IMR-90 (cell line): ENCODE results near the gene CERKL. TPM values are rescaled to one million over a fixed set of nuclear protein-coding genes. Genes with fewer than 3 reads are reported as not detected.

Source experiments
- ATAC-seq: fragments of 200-7000 bp; cut with Tn5 transposase; 2 replicates; pipeline ENCODE4 v1.9.1; 2020; ENCODE audit warnings: low read depth, mild to moderate bottlenecking, moderate library complexity
- BruUV-seq: library from RNA; stranded (reverse); fragments of 400-500 nt; replicated peaks from 2 replicates; lab custom pipeline; 2021; lab: Mats Ljungman, UMichigan
- CTCF ChIA-PET: fragments of 300-600 bp; formaldehyde crosslinking; extraction: SDS; loops from one replicate; lab custom pipeline; 2021; ENCODE audit warnings: antibody characterized with exemption; lab: Yijun Ruan, JAX
- POLR2A ChIA-PET: fragments of 300-600 bp; sonication (Branson Sonifier 250); formaldehyde crosslinking; loops from one replicate; lab custom pipeline; 2022; ENCODE audit warnings: antibody characterized with exemption; ENCODE audit not compliant: unreplicated experiment; lab: Charles Lee
- DNase-seq: peaks from one replicate; pipeline ENCODE4 v3.0.0; 2013
- H2AFZ ChIP-seq: replicated peaks from 2 replicates; pipeline ENCODE3; 2013; ENCODE audit warnings: low read length, mild to moderate bottlenecking; ENCODE audit not compliant: poor library complexity
- H2AK5ac ChIP-seq: 2 replicates; pipeline ENCODE4 v1.6.1; 2013; ENCODE audit warnings: low read depth, low read length, inconsistent platforms
- H2AK9ac ChIP-seq: replicated peaks from 2 replicates; pipeline ENCODE3; 2013; ENCODE audit warnings: mild to moderate bottlenecking, low read depth, low read length, moderate library complexity; ENCODE audit not compliant: poor library complexity
- H2BK120ac ChIP-seq: 2 replicates; pipeline ENCODE4 v1.6.1; 2013; ENCODE audit warnings: low read depth, low read length, inconsistent platforms
- H2BK15ac ChIP-seq: 3 replicates; pipeline ENCODE4 v1.6.1; 2013; ENCODE audit warnings: low read depth, low read length, inconsistent platforms
- H2BK20ac ChIP-seq: 2 replicates; pipeline ENCODE4 v1.6.1; 2013; ENCODE audit warnings: low read depth, mild to moderate bottlenecking, inconsistent platforms, low read length, moderate library complexity
- H2BK5ac ChIP-seq: 2 replicates; pipeline ENCODE4 v1.6.1; 2013; ENCODE audit warnings: mild to moderate bottlenecking, low read depth, low read length, inconsistent platforms; ENCODE audit not compliant: poor library complexity, severe bottlenecking
- H3K14ac ChIP-seq: replicated peaks from 2 replicates; pipeline ENCODE4 v1.6.1; 2013; ENCODE audit warnings: low read depth, low read length, inconsistent platforms
- H3K18ac ChIP-seq: 2 replicates; pipeline ENCODE4 v1.6.1; 2013; ENCODE audit warnings: low read depth, low read length, control low read depth
- H3K23ac ChIP-seq: 2 replicates; pipeline ENCODE4 v1.6.1; 2013; ENCODE audit warnings: low read depth, low read length, inconsistent platforms
- H3K27ac ChIP-seq: 2 replicates; pipeline ENCODE4 v1.5.1; 2013; ENCODE audit warnings: mild to moderate bottlenecking, control low read depth, low read length; ENCODE audit not compliant: insufficient read depth
- H3K27me3 ChIP-seq: 2 replicates; pipeline ENCODE4 v1.6.1; 2013; ENCODE audit warnings: low read length; ENCODE audit not compliant: control insufficient read depth, insufficient read depth
- H3K36me3 ChIP-seq: 2 replicates; pipeline ENCODE4 v1.6.1; 2013; ENCODE audit warnings: low read length, mixed read lengths; ENCODE audit not compliant: control insufficient read depth, insufficient read depth
- H3K4ac ChIP-seq: 2 replicates; pipeline ENCODE4 v1.6.1; 2013; ENCODE audit warnings: low read depth, low read length, inconsistent platforms
- H3K4me1 ChIP-seq: 2 replicates; pipeline ENCODE4 v1.6.1; 2013; ENCODE audit warnings: low read length, mixed read lengths; ENCODE audit not compliant: control insufficient read depth, insufficient read depth
- H3K4me2 ChIP-seq: 2 replicates; pipeline ENCODE4 v1.6.1; 2013; ENCODE audit warnings: low read depth, mild to moderate bottlenecking, control low read depth, low read length, moderate library complexity
- H3K4me3 ChIP-seq: 2 replicates; pipeline ENCODE4 v1.5.1; 2013; ENCODE audit warnings: low read depth, mild to moderate bottlenecking, control low read depth, low read length, moderate library complexity; ENCODE audit not compliant: insufficient read depth
- H3K56ac ChIP-seq: 2 replicates; pipeline ENCODE4 v1.6.1; 2013; ENCODE audit warnings: low read length, inconsistent platforms; ENCODE audit not compliant: insufficient read depth; ENCODE audit errors: extremely low read depth
- H3K79me1 ChIP-seq, 2 experiments: 2 replicates each; pipeline ENCODE4 v1.6.1; 2013; ENCODE audit warnings: low read length in 2 of 2, inconsistent platforms in 1 of 2, low read depth in 1 of 2
- H3K9ac ChIP-seq: 2 replicates; pipeline ENCODE4 v1.6.1; 2013; ENCODE audit warnings: low read depth, low read length, control low read depth
- H3K9me1 ChIP-seq: 2 replicates; pipeline ENCODE4 v1.6.1; 2013; ENCODE audit warnings: low read length, inconsistent platforms; ENCODE audit not compliant: insufficient read depth
- H3K9me3 ChIP-seq: 2 replicates; pipeline ENCODE4 v1.6.1; 2013; ENCODE audit warnings: low read length; ENCODE audit not compliant: control insufficient read depth, insufficient read depth
- H4K20me1 ChIP-seq: 2 replicates; pipeline ENCODE4 v1.6.1; 2013; ENCODE audit warnings: low read length, inconsistent platforms; ENCODE audit not compliant: insufficient read depth
- H4K5ac ChIP-seq: 2 replicates; pipeline ENCODE4 v1.6.1; 2013; ENCODE audit warnings: mild to moderate bottlenecking, low read depth, low read length, control low read depth
- H4K8ac ChIP-seq, 2 experiments: 2 replicates each; pipeline ENCODE4 v1.6.1; 2013; ENCODE audit warnings: low read depth in 2 of 2, low read length in 2 of 2, control low read depth in 1 of 2, inconsistent platforms in 1 of 2
- H4K91ac ChIP-seq: 2 replicates; pipeline ENCODE4 v1.6.1; 2013; ENCODE audit warnings: low read depth, low read length, inconsistent platforms; ENCODE audit not compliant: insufficient read depth
- MAFK ChIP-seq: IDR thresholded peaks from 2 replicates; pipeline ENCODE4 v1.6.1; 2012; ENCODE audit warnings: low read depth, low read length, improper control_type of control experiment
- MAZ ChIP-seq: IDR thresholded peaks from 2 replicates; pipeline ENCODE4 v1.6.1; 2012; ENCODE audit warnings: low read depth, mild to moderate bottlenecking, low read length, improper control_type of control experiment, moderate library complexity, borderline replicate concordance
- MXI1 ChIP-seq: IDR thresholded peaks from 2 replicates; pipeline ENCODE4 v1.6.1; 2012; ENCODE audit warnings: low read depth, mild to moderate bottlenecking, low read length, moderate library complexity, borderline replicate concordance
- WGBS, 2 experiments: methylation state at CpG; one replicate each; pipeline versions ENCODE4 v1.1.5 to v1.1.7; 2013; ENCODE audit warnings: missing lambda C conversion rate in 2 of 2; ENCODE audit not compliant: insufficient read length in 1 of 2; ENCODE audit errors: extremely low coverage in 2 of 2; 5-methylcytosine and 5-hydroxymethylcytosine counted together
- dilution Hi-C: fragments of 300-500 bp; cut with HindIII; formaldehyde crosslinking; loops from one replicate; pipeline ENCODE4 v1.14.3; 2018; ENCODE audit warnings: low sequenced_read_pairs; ENCODE audit not compliant: unreplicated experiment
- in situ Hi-C: fragments of 300-500 bp; cut with MboI; formaldehyde crosslinking; loops from 3 replicates; pipeline ENCODE4 v1.14.3; 2019; ENCODE audit warnings: low sequenced_read_pairs, inconsistent platforms, mixed read lengths
- intact Hi-C: fragments of 100-400 bp; cut with micrococcal nuclease; formaldehyde crosslinking; loops from 2 replicates; pipeline ENCODE4 v1.10.0; 2022
- polyA plus RNA-seq, 3 experiments: library from polyadenylated mRNA; depleted of rRNA; stranded (reverse); fragments of >200 nt; gene quantifications; 2 replicates each; pipeline ENCODE4 v1.2.3, GENCODE V29; 2012; ENCODE audit warnings: low replicate concordance in 1 of 3
- total RNA-seq: library from RNA; depleted of rRNA; stranded (reverse); fragments of >200 nt; gene quantifications from 2 replicates; pipeline ENCODE4 v1.2.3, GENCODE V29; 2012

Gene CERKL
- total and polyA plus RNA-seq, 2 of the 4 experiments (the other 2 are of a cell fraction), result under 0.01 TPM; not detected in 1

DNA sequence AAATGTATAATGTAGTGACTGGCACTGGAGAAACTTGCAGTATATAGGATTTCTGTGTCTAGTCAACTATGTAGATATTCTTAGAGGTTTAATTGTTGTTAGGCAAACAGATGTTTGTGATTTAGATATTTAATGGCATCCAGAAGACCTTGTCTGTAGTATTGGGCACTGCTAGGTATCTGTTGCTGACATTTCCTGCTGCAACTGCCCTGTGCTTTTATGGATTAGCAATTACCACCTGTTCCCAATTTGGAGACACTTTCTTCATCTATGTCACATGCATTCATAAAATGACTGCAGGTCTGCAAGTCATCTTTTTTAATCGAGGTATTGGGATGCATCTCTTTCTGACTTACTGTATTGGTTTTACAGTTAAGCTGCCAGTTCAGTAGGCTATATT lies 128.5 kb downstream of the CERKL start:
- Histone ChIP-seq H4K8ac (no peak overlapping the region), H3K36me3 (0 out of 2 replicates have a peak, but pooled peaks cover 1% of the 10 kb centered on the region), H3K14ac (no peak overlapping the region), H3K4me1 (no peaks in the 10 kb centered on the region), H3K27ac (no peak overlapping the region), H4K5ac (no peak overlapping the region), H3K18ac (no peak overlapping the region), H4K20me1 (no peaks in the 10 kb centered on the region), H3K79me1 (no peaks in the 10 kb centered on the region), H3K9me3 (no peaks in the 10 kb centered on the region), H4K91ac (no peak overlapping the region), H3K27me3 (no peaks in the 10 kb centered on the region), H2BK120ac (no peak overlapping the region), H3K4ac (no peak overlapping the region), H3K9ac (no peak overlapping the region), H3K9me1 (no peaks in the 10 kb centered on the region; the same call in 1 of the 2 replicates), H3K4me2 (no peak overlapping the region), H2BK15ac (no peak overlapping the region), H2BK5ac (no peak overlapping the region), H2AFZ (no peak overlapping the region), H2AK5ac (no peak overlapping the region), H2BK20ac (no peak overlapping the region), H3K23ac (no peak overlapping the region), H2AK9ac (no peak overlapping the region), H3K4me3 (no peak overlapping the region), H3K56ac (no peak overlapping the region)
- intact Hi-C loops, result no loop called here
- no peak for ATAC-seq
- no TSS peak for BruUV-seq
- dilution Hi-C loops, result no loop called here
- POLR2A ChIA-PET, result no interaction called here
- WGBS, 2 experiments, result no CpG with 5 or more reads among the region's 1 CpG
- CTCF ChIA-PET, result no interaction called here
- TF ChIP-seq MAZ, result no peak
- no peak for TF ChIP-seq MAFK
- TF ChIP-seq MXI1, result no peak
- no peak for DNase-seq
- in situ Hi-C loops, result no loop called here
